ENCODE results near the gene DPP10.

GRCh38 chr2:114812261-114812660, 369.8 kb downstream of the DPP10 start:
- TF ChIP-seq ZNF362 (tag by site-specific recombination; IDR thresholded peaks at IDR 0.05) (no peak), ZFP3 (tag by site-specific recombination; IDR thresholded peaks at IDR 0.05; ENCODE audit: low read depth) (no peak), ZBTB11 (tag by site-specific recombination; conservative IDR thresholded peaks at IDR 0.05; ENCODE audit: low read depth) (no peak), SP3 (tag by site-specific recombination; IDR thresholded peaks at IDR 0.05) (no peak), ZNF501 (tag by site-specific recombination; IDR thresholded peaks at IDR 0.05) (no peak)
- TF ChIP-seq, protein P1, sequence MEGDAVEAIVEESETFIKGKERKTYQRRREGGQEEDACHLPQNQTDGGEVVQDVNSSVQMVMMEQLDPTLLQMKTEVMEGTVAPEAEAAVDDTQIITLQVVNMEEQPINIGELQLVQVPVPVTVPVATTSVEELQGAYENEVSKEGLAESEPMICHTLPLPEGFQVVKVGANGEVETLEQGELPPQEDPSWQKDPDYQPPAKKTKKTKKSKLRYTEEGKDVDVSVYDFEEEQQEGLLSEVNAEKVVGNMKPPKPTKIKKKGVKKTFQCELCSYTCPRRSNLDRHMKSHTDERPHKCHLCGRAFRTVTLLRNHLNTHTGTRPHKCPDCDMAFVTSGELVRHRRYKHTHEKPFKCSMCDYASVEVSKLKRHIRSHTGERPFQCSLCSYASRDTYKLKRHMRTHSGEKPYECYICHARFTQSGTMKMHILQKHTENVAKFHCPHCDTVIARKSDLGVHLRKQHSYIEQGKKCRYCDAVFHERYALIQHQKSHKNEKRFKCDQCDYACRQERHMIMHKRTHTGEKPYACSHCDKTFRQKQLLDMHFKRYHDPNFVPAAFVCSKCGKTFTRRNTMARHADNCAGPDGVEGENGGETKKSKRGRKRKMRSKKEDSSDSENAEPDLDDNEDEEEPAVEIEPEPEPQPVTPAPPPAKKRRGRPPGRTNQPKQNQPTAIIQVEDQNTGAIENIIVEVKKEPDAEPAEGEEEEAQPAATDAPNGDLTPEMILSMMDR (tag by site-specific recombination; IDR thresholded peaks at IDR 0.05), result no peak
